ENCODE measurements around the gene EFEMP2.

GRCh38 chr11:65834202-65834601 lies 38.4 kb downstream of the EFEMP2 start:
- no peak for TF ChIP-seq CTCF (IDR thresholded peaks at IDR 0.05; ENCODE audit: insufficient read depth, low read length, poor library complexity, severe bottlenecking)
- no peak for TF ChIP-seq EZH2phosphoT487 (conservative IDR thresholded peaks at IDR 0.05; ENCODE audit: low read length)
